BJ (cell line): ENCODE results near the gene GABRA5. TPM values are rescaled to one million over a fixed set of nuclear protein-coding genes. Genes with fewer than 3 reads are reported as not detected.

Experiments
- CTCF ChIA-PET: fragments of 350-600 bp; formaldehyde crosslinking; extraction: SDS; loops from one replicate; lab custom pipeline; 2021; ENCODE audit warnings: antibody characterized with exemption, inconsistent platforms; lab: Yijun Ruan, JAX
- POLR2A ChIA-PET: fragments of 300-600 bp; sonication (Branson Sonifier 250); formaldehyde crosslinking; extraction: SDS; loops from one replicate; lab custom pipeline; 2021; ENCODE audit warnings: antibody characterized with exemption; lab: Charles Lee
- DNase-seq: peaks from one replicate; pipeline ENCODE4 v3.0.0-alpha.2; 2011; ENCODE audit warnings: low read depth
- H3K27me3 ChIP-seq: 2 replicates; pipeline ENCODE4 v1.6.0; 2011; ENCODE audit warnings: low read length; ENCODE audit not compliant: control insufficient read depth, insufficient read depth
- H3K36me3 ChIP-seq: 2 replicates; pipeline ENCODE4 v1.5.1; 2011; ENCODE audit warnings: low read length; ENCODE audit not compliant: control insufficient read depth, insufficient read depth
- H3K4me3 ChIP-seq: 2 replicates; pipeline ENCODE4 v1.5.1; 2011; ENCODE audit warnings: low read depth, mild to moderate bottlenecking, control low read depth, low read length
- CTCF ChIP-seq: IDR thresholded peaks from 2 replicates; pipeline ENCODE4 v1.5.1; 2011; ENCODE audit warnings: low read depth, mild to moderate bottlenecking, control low read depth, inconsistent platforms, low read length, moderate library complexity; ENCODE audit not compliant: insufficient read depth
- polyA plus RNA-seq: library from polyadenylated mRNA; depleted of rRNA; stranded (reverse); fragments of >200 nt; gene quantifications from 2 replicates; pipeline ENCODE4 v1.2.3, GENCODE V29; 2011

Gene GABRA5
- polyA plus RNA-seq, 1 experiment = 0.40 TPM

- H3K36me3 ChIP-seq = no peaks in the 10 kb centered on the region
Measured at GRCh38 chr15:26883466-26883865, 16.6 kb downstream of the GABRA5 start.

GRCh38 chr15:26886566-26886965 is 19.7 kb downstream of the GABRA5 start:
- TF ChIP-seq CTCF = no peak
- no peaks in the 10 kb centered on the region for H3K27me3 ChIP-seq
- ChIA-PET CTCF (no interaction called here), POLR2A (no interaction called here)
- DNase-seq = no peak
- no peak overlapping the region for H3K4me3 ChIP-seq
- no peaks in the 10 kb centered on the region for H3K36me3 ChIP-seq

More at GRCh38 chr15:26883466-26883865, 16.6 kb downstream of the GABRA5 start:
- POLR2A ChIA-PET = no interaction called here
- CTCF ChIA-PET = interaction anchor here (1.3 kb wide), 1 partner anchor 8 kb away, joined by 6 read pairs; no protein-coding TSS in a partner anchor
- no peak for DNase-seq
- no peak for TF ChIP-seq CTCF
- H3K4me3 ChIP-seq = no peak overlapping the region
- H3K27me3 ChIP-seq = no peaks in the 10 kb centered on the region

GRCh38 chr15:26887926-26888666 is 21.2 kb downstream of the GABRA5 start:
- Histone ChIP-seq H3K36me3 (no peaks in the 10 kb centered on the region), H3K27me3 (no peaks in the 10 kb centered on the region), H3K4me3 (no peak overlapping the region)
- CTCF ChIA-PET = interaction anchor here (1.3 kb wide), 1 partner anchor 8 kb away, joined by 3 read pairs; no protein-coding TSS in a partner anchor
- DNase-seq = no peak
- POLR2A ChIA-PET = no interaction called here
- TF ChIP-seq CTCF = no peak

GRCh38 chr15:26888761-26889160 is 21.9 kb downstream of the GABRA5 start:
- H3K36me3 ChIP-seq = no peaks in the 10 kb centered on the region
- ChIA-PET CTCF (interaction anchor here (1.3 kb wide), 1 partner anchor 9 kb away, joined by 3 read pairs; no protein-coding TSS in a partner anchor), POLR2A (no interaction called here)
- H3K4me3 ChIP-seq = no peak overlapping the region
- TF ChIP-seq CTCF = no peak
- H3K27me3 ChIP-seq = no peaks in the 10 kb centered on the region
- DNase-seq = no peak

DNA sequence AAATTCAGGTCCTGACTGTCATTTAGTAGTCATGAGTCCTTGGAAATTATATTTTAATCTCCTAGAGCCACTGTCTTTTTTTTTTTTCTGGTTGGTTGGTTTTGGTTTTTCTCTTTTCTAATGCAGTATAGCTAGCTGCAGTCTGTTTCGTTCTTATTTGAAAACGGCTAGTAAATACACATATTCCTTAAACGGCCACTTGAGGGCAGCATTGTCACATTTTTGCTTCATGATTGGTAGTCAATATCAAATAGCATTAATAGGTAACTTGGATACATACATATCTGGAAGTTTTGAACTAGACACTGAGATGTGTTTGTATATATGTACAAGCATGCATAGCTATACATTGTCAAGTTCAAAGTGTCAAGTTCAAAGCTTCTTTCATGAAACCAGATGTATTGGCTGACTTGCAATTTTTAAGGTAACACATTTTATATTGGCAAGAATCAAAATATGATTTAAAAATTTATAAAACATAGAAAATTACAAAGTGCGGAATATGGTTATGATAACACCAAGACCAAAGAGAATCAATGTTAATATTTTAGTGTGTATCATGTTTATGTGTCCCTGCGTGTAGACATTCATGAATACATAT is 22.5 kb downstream of the GABRA5 start:
- DNase-seq = peak; percentile 4
- Histone ChIP-seq H3K27me3 (no peaks in the 10 kb centered on the region), H3K4me3 (no peak overlapping the region), H3K36me3 (no peaks in the 10 kb centered on the region)
- ChIA-PET CTCF (interaction anchor here (0.6 to 1.1 kb wide), 5 partner anchors 8 to 1420 kb away, joined by 3 to 4 read pairs (median 3); no protein-coding TSS in a partner anchor), POLR2A (interaction anchor here (0.6 kb wide), 1 partner anchor 1146 kb away, joined by 11 read pairs; no protein-coding TSS in a partner anchor)
- peak; percentile 54 for TF ChIP-seq CTCF
